Uterus (tissue), 4 donors: Measurements from ENCODE around the gene DPP6. TPM values are rescaled to one million over a fixed set of nuclear protein-coding genes. Genes with fewer than 3 reads are reported as not detected.
"Not testable (repeated sequence)": the region's sequence is repeated elsewhere in the genome, so short reads cannot be mapped to it uniquely, and the experiment has no call there.

Experiments
- DNase-seq, 2 donors: peaks; one replicate each; pipeline ENCODE4 v3.0.0-alpha.2; 2019 to 2020
- H3K27ac ChIP-seq, 2 donors: fragments of 200-600 bp; sonication (generic); 1 replicate in 1 of 2; 2 replicates in 1 of 2; pipeline ENCODE4 v1.5.1; 2016 to 2018
- H3K27me3 ChIP-seq, 2 donors: fragments of 200-600 bp; sonication (generic); one replicate each; pipeline ENCODE4 v1.5.1; 2018 to 2019; ENCODE audit warnings: control low read depth in 1 of 2
- H3K36me3 ChIP-seq, 2 donors: fragments of 200-600 bp; sonication (generic); one replicate each; pipeline ENCODE4 v1.5.1; 2019; ENCODE audit warnings: control low read depth in 1 of 2
- H3K4me1 ChIP-seq, 2 donors: fragments of 200-600 bp; sonication (generic); one replicate each; pipeline ENCODE4 v1.5.1; 2018 to 2019; ENCODE audit warnings: control low read depth in 1 of 2
- H3K4me3 ChIP-seq, 2 donors: fragments of 200-600 bp; sonication (generic); 1 replicate in 1 of 2; 2 replicates in 1 of 2; pipeline ENCODE4 v1.5.1; 2018 to 2019; ENCODE audit warnings: mild to moderate bottlenecking in 1 of 2
- H3K9me3 ChIP-seq, 2 donors: fragments of 200-600 bp; sonication (generic); one replicate each; pipeline ENCODE4 v1.5.1; 2019; ENCODE audit warnings: control low read depth in 1 of 2
- CTCF ChIP-seq, 4 experiments: fragments of 200-600 bp in 2 of 4; fragments of 450-650 bp in 2 of 4; sonication (generic) in 2 of 4; IDR thresholded peaks; one replicate each; pipeline ENCODE4 v1.5.1; 2016 to 2019; ENCODE audit warnings: antibody characterized with exemption in 4 of 4, mild to moderate bottlenecking in 2 of 4, moderate library complexity in 1 of 4
- POLR2A ChIP-seq, 2 donors: fragments of 450-650 bp; IDR thresholded peaks; one replicate each; pipeline ENCODE4 v1.6.1; 2016; ENCODE audit warnings: antibody characterized with exemption in 2 of 2, mild to moderate bottlenecking in 1 of 2, moderate library complexity in 1 of 2
- intact Hi-C: fragments of 100-400 bp; cut with DNase I; formaldehyde crosslinking; loops from one replicate; pipeline ENCODE4 v1.15.1; 2023; ENCODE audit warnings: low total_unique reads
- total RNA-seq, 4 donors: library from RNA; depleted of rRNA in 3 of 4; stranded (reverse); fragments of >200 nt in 3 of 4; gene quantifications; one replicate each; pipeline versions ENCODE4 v1.1.0 to v1.2.4, GENCODE V29; 2014 to 2023
- donor health status: DM: yes; HTN: yes; CAD: no.

The DPP6 gene
- total RNA-seq, 4 donors from 2014 or later = 4.1 to 107 (median 42.7) TPM

GRCh38 chr7:154672659-154673415 lies 620.6 kb downstream of the DPP6 start:
- Histone ChIP-seq H3K27ac (no peak overlapping the region), H3K4me3 (no peak overlapping the region), H3K9me3 (no peaks in the 10 kb centered on the region), H3K36me3 (no peaks in the 10 kb centered on the region), H3K27me3 (no peaks in the 10 kb centered on the region), H3K4me1 (no peaks in the 10 kb centered on the region)
- TF ChIP-seq POLR2A (IDR thresholded peaks at IDR 0.05) = no peak
- TF ChIP-seq CTCF (IDR thresholded peaks at IDR 0.05) = no peak
- no peak for DNase-seq
- intact Hi-C loops = no loop called here

GRCh38 chr7:154674191-154674590 lies 622.0 kb downstream of the DPP6 start:
- TF ChIP-seq CTCF (IDR thresholded peaks at IDR 0.05) (no peak), POLR2A (IDR thresholded peaks at IDR 0.05) (no peak)
- Histone ChIP-seq H3K4me1 (no peaks in the 10 kb centered on the region), H3K27me3 (no peaks in the 10 kb centered on the region), H3K9me3 (no peaks in the 10 kb centered on the region), H3K4me3 (no peak overlapping the region), H3K27ac (no peak overlapping the region), H3K36me3 (no peaks in the 10 kb centered on the region)
- no peak for DNase-seq
- intact Hi-C loops = no loop called here

- TF ChIP-seq POLR2A (IDR thresholded peaks at IDR 0.05) (no peak), CTCF (IDR thresholded peaks at IDR 0.05) (no peak)
- no peak overlapping the region for H3K27ac ChIP-seq
- H3K4me3 ChIP-seq = no peak overlapping the region
- no peaks in the 10 kb centered on the region for H3K27me3 ChIP-seq
- H3K4me1 ChIP-seq = no peaks in the 10 kb centered on the region
- intact Hi-C loops = no loop called here
- no peaks in the 10 kb centered on the region for H3K36me3 ChIP-seq
- no peak for DNase-seq
- no peaks in the 10 kb centered on the region for H3K9me3 ChIP-seq
Observed at GRCh38 chr7:154675560-154675959, 623.4 kb downstream of the DPP6 start.

- intact Hi-C loops, H3K9me3 ChIP-seq, H3K27me3 ChIP-seq, H3K36me3 ChIP-seq, DNase-seq, H3K4me3 ChIP-seq, H3K4me1 ChIP-seq, H3K27ac ChIP-seq: not testable (repeated sequence)
Observed at GRCh38 chr7:154676033-154676421, 623.8 kb downstream of the DPP6 start.

GRCh38 chr7:154676422-154677073 lies 624.4 kb downstream of the DPP6 start:
- Histone ChIP-seq H3K4me3 (no peak overlapping the region), H3K27ac (no peak overlapping the region), H3K27me3 (no peaks in the 10 kb centered on the region), H3K9me3 (no peaks in the 10 kb centered on the region), H3K36me3 (no peaks in the 10 kb centered on the region), H3K4me1 (no peaks in the 10 kb centered on the region)
- intact Hi-C loops = no loop called here
- TF ChIP-seq POLR2A (IDR thresholded peaks at IDR 0.05) (no peak), CTCF (IDR thresholded peaks at IDR 0.05) (no peak)
- DNase-seq = no peak
